ENCODE data around the gene AK1. TPM values are rescaled to one million over a fixed set of nuclear protein-coding genes. Genes with fewer than 3 reads are reported as not detected.

AK1 gene
- total RNA-seq, 1 donor from 2014 or later: 58.3 TPM

DNA sequence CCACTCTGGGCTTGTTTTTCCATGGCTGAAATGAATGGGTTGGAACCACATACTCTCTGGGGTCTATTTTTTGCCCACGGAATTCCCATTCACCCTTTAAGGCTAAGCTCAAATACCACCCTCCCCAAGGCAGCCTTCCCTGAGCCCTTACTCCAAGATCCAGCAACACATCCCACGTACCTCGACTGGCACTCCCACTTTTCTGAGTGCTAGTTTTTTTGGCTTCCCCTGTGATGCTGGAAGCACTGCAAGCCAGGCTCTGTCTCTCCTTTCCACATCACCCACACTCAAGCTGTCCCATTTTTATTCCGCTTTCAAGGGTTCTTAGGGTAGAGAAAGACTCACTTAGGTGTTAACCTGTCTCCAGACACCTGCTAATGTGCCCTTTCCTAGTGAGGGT lies 15.9 kb upstream of the AK1 start:
- TF ChIP-seq, protein P1, sequence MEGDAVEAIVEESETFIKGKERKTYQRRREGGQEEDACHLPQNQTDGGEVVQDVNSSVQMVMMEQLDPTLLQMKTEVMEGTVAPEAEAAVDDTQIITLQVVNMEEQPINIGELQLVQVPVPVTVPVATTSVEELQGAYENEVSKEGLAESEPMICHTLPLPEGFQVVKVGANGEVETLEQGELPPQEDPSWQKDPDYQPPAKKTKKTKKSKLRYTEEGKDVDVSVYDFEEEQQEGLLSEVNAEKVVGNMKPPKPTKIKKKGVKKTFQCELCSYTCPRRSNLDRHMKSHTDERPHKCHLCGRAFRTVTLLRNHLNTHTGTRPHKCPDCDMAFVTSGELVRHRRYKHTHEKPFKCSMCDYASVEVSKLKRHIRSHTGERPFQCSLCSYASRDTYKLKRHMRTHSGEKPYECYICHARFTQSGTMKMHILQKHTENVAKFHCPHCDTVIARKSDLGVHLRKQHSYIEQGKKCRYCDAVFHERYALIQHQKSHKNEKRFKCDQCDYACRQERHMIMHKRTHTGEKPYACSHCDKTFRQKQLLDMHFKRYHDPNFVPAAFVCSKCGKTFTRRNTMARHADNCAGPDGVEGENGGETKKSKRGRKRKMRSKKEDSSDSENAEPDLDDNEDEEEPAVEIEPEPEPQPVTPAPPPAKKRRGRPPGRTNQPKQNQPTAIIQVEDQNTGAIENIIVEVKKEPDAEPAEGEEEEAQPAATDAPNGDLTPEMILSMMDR (conservative IDR thresholded peaks at IDR 0.05; ENCODE audit: low read depth, low read length): no peak
- DNase-seq (ENCODE audit: low read depth): no peak

DNA sequence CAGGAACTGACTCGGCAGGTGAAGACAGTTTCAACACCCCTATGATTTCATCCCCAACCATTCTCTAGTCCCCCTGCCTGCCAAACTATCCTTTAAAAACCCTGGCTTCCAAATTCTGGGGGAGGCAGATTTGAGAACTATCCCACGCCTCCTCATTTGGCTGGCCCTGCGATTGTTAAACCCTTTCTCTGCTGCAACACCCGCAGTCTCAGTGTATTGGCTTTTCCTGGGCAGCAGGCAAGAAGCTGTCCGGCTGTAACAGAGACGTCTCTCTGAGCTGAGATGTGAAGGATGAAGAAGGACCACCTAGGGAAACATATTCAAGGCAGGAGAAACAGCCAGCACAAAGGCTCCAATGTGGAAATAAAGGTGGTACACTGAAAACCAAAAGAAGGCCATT lies 15.4 kb upstream of the AK1 start:
- TF ChIP-seq, protein P1 (conservative IDR thresholded peaks at IDR 0.05; ENCODE audit: low read depth, low read length): no peak
- H3K4me3 ChIP-seq (ENCODE audit: low read depth, low read length): no peak overlapping the region
- no peak for DNase-seq (ENCODE audit: low read depth)

More for the DNA sequence above, 15.9 kb upstream of the AK1 start:
- H3K4me3 ChIP-seq (ENCODE audit: low read depth, low read length): no peak overlapping the region

DNA sequence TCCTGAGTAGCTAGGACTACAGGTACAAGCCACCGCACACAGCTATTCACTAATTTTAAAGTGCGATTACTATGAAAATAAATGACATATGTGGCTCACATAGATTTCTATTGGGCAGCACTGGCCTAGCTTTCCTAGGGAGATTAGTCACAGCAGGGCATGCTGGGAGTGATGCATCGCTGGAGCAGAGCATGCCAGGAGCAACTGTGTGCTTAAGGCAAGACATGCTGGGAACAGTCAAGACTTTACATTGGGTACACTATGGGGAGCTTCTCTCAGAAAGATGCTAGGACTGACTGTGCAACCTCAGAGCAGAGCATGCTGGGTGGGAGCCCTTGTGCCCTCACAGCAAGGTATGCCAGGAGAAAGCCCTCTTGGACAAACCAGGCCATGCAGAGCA lies 12.6 kb upstream of the AK1 start:
- TF ChIP-seq, protein P1 (conservative IDR thresholded peaks at IDR 0.05; ENCODE audit: low read depth, low read length): no peak
- no peak for DNase-seq (ENCODE audit: low read depth)

GRCh38 chr9:127887792-127888191 lies 10.3 kb upstream of the AK1 start:
- no peak overlapping the region for H3K4me3 ChIP-seq (ENCODE audit: low read depth, low read length)
- TF ChIP-seq, protein P1 (conservative IDR thresholded peaks at IDR 0.05; ENCODE audit: low read depth, low read length): peak; percentile 29
- DNase-seq (ENCODE audit: low read depth): no peak

More for the DNA sequence above, 12.6 kb upstream of the AK1 start:
- no peak overlapping the region for H3K4me3 ChIP-seq (ENCODE audit: low read depth, low read length)

DNA sequence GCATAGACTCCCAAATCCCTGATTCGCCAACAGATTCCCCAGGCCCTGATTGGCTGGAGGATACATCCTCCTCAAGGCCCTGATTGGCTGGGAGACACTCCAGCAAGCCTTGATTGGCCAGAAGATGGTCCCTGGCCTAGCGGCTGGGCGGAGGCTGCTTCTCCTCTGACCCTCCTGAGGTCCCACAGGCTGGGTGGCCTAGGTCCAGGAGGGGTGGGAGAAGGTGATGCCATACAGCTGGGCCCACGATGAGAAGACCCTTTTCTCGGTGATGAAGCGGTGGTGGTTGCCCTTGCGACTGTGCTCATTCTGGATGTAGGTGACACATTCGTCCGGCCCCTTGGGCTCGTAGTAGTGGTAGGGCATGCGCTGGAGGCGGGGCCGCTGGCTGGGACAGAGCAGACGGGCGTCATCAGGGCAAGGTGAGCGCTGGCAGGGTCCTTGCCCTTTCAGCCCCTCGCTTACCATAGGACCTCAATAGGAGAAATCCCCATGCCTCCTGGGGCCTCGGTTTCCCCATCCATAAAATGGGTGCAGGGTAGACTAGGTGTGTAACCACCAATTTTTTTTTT lies 9.0 kb upstream of the AK1 start:
- DNase-seq (ENCODE audit: low read depth): no peak
- no peak overlapping the region for H3K4me3 ChIP-seq (ENCODE audit: low read depth, low read length)
- TF ChIP-seq, protein P1 (conservative IDR thresholded peaks at IDR 0.05; ENCODE audit: low read depth, low read length): no peak

GRCh38 chr9:127885508-127886281 lies 8.2 kb upstream of the AK1 start:
- TF ChIP-seq, protein P1 (conservative IDR thresholded peaks at IDR 0.05; ENCODE audit: low read depth, low read length): no peak
- DNase-seq (ENCODE audit: low read depth): no peak
- H3K4me3 ChIP-seq (ENCODE audit: low read depth, low read length): no peak overlapping the region

Data from epithelial cell of proximal tubule (primary cell).